ENCODE measurements around the gene DLD. TPM values are rescaled to one million over a fixed set of nuclear protein-coding genes. Genes with fewer than 3 reads are reported as not detected.
"Not testable (repeated sequence)": the region's sequence is repeated elsewhere in the genome, so short reads cannot be mapped to it uniquely, and the experiment has no call there.

DLD gene
- total RNA-seq, 1 donor from 2014 or later: 186 TPM

- H3K4me3 Mint-ChIP-seq: no peak overlapping the region
- H3K4me2 ChIP-seq: no peak overlapping the region
- no peaks in the 10 kb centered on the region for H4K20me1 ChIP-seq (ENCODE audit: low read depth)
- TF ChIP-seq CTCF (IDR thresholded peaks at IDR 0.05) (no peak), EZH2 (IDR thresholded peaks at IDR 0.05) (no peak), EZH2phosphoT487 (IDR thresholded peaks at IDR 0.05) (no peak)
- H3K9ac ChIP-seq: no peak overlapping the region
- no peak for DNase-seq (ENCODE audit: low spot score)
- H3K9me3 Mint-ChIP-seq: no peaks in the 10 kb centered on the region
- peaks cover 43% of the 10 kb centered on the region for H3K4me1 Mint-ChIP-seq
- H3K9me3 ChIP-seq (ENCODE audit: low read depth): no peaks in the 10 kb centered on the region
- peaks cover 6% of the 10 kb centered on the region for H3K36me3 ChIP-seq
- H3K79me2 ChIP-seq (ENCODE audit: low read depth): no peaks in the 10 kb centered on the region
- peaks cover 12% of the 10 kb centered on the region for H3K36me3 Mint-ChIP-seq
- H3K4me1 ChIP-seq: peaks cover 27% of the 10 kb centered on the region
- H3K27ac ChIP-seq: peak overlapping the region; percentile 34
- H3F3A ChIP-seq (ENCODE audit: low read depth): peaks cover 3% of the 10 kb centered on the region
- H3K27me3 ChIP-seq: no peaks in the 10 kb centered on the region
- no peak overlapping the region for H2AFZ ChIP-seq (replicated peaks)
- no peaks in the 10 kb centered on the region for H3K27me3 Mint-ChIP-seq (ENCODE audit: insufficient read depth, low read depth)
- H3K27ac Mint-ChIP-seq: peak overlapping the region; percentile 59
- no peak overlapping the region for H3K4me3 ChIP-seq
These were observed 62.4 kb downstream of the DLD start for GRCh38 chr7:107953265-107953923.

GRCh38 chr7:107953924-107954303 is 62.9 kb downstream of the DLD start:
- DNase-seq (ENCODE audit: low spot score): no peak
- H3K27ac ChIP-seq: peak overlapping the region; percentile 34
- peaks cover 39% of the 10 kb centered on the region for H3K4me1 Mint-ChIP-seq
- no peak overlapping the region for H3K4me3 Mint-ChIP-seq
- H3K4me1 ChIP-seq: peaks cover 23% of the 10 kb centered on the region
- no peaks in the 10 kb centered on the region for H4K20me1 ChIP-seq (ENCODE audit: low read depth)
- H3K9me3 ChIP-seq (ENCODE audit: low read depth): no peaks in the 10 kb centered on the region
- no peaks in the 10 kb centered on the region for H3K9me3 Mint-ChIP-seq
- peaks cover 6% of the 10 kb centered on the region for H3K36me3 ChIP-seq
- peaks cover 3% of the 10 kb centered on the region for H3F3A ChIP-seq (ENCODE audit: low read depth)
- H2AFZ ChIP-seq (replicated peaks): no peak overlapping the region
- no peaks in the 10 kb centered on the region for H3K79me2 ChIP-seq (ENCODE audit: low read depth)
- H3K27me3 ChIP-seq: no peaks in the 10 kb centered on the region
- H3K4me2 ChIP-seq: no peak overlapping the region
- peaks cover 10% of the 10 kb centered on the region for H3K36me3 Mint-ChIP-seq
- H3K27ac Mint-ChIP-seq: peak overlapping the region; percentile 2
- no peak for TF ChIP-seq EZH2 (IDR thresholded peaks at IDR 0.05)
- TF ChIP-seq EZH2phosphoT487 (IDR thresholded peaks at IDR 0.05): no peak
- TF ChIP-seq CTCF (IDR thresholded peaks at IDR 0.05): no peak
- H3K27me3 Mint-ChIP-seq (ENCODE audit: insufficient read depth, low read depth): no peaks in the 10 kb centered on the region
- H3K9ac ChIP-seq: no peak overlapping the region
- H3K4me3 ChIP-seq: no peak overlapping the region

- peaks cover 11% of the 10 kb centered on the region for H3K36me3 Mint-ChIP-seq
- Histone ChIP-seq H3K4me3 (no peak overlapping the region), H3K27me3 (no peaks in the 10 kb centered on the region), H4K20me1 (ENCODE audit: low read depth) (no peaks in the 10 kb centered on the region), H3K9ac (no peak overlapping the region), H3K4me1 (peaks cover 16% of the 10 kb centered on the region), H2AFZ (replicated peaks) (no peak overlapping the region), H3K36me3 (peaks cover 4% of the 10 kb centered on the region), H3K4me2 (no peak overlapping the region), H3K27ac (no peak overlapping the region), H3K79me2 (ENCODE audit: low read depth) (no peaks in the 10 kb centered on the region), H3K9me3 (ENCODE audit: low read depth) (no peaks in the 10 kb centered on the region), H3F3A (ENCODE audit: low read depth) (peaks cover 3% of the 10 kb centered on the region)
- no peak overlapping the region for H3K4me3 Mint-ChIP-seq
- no peaks in the 10 kb centered on the region for H3K9me3 Mint-ChIP-seq
- H3K27ac Mint-ChIP-seq: peak overlapping the region; percentile 87
- no peaks in the 10 kb centered on the region for H3K27me3 Mint-ChIP-seq (ENCODE audit: insufficient read depth, low read depth)
- TF ChIP-seq CTCF (IDR thresholded peaks at IDR 0.05) (no peak), EZH2 (IDR thresholded peaks at IDR 0.05) (no peak), EZH2phosphoT487 (IDR thresholded peaks at IDR 0.05) (no peak)
- H3K4me1 Mint-ChIP-seq: peaks cover 28% of the 10 kb centered on the region
- no peak for DNase-seq (ENCODE audit: low spot score)
These were observed 64.4 kb downstream of the DLD start for GRCh38 chr7:107955394-107955793.

- not testable (repeated sequence) for H3K27me3 Mint-ChIP-seq (ENCODE audit: insufficient read depth, low read depth); H3K27me3 ChIP-seq; DNase-seq (ENCODE audit: low spot score); H3K9me3 Mint-ChIP-seq; H3K4me2 ChIP-seq; H3K79me2 ChIP-seq (ENCODE audit: low read depth); H3K36me3 Mint-ChIP-seq; H3K4me3 Mint-ChIP-seq; H3F3A ChIP-seq (ENCODE audit: low read depth); H3K27ac Mint-ChIP-seq; H3K36me3 ChIP-seq; H2AFZ ChIP-seq (replicated peaks); H3K4me1 ChIP-seq; H4K20me1 ChIP-seq (ENCODE audit: low read depth); H3K4me3 ChIP-seq; H3K27ac ChIP-seq; H3K9ac ChIP-seq; H3K9me3 ChIP-seq (ENCODE audit: low read depth)
- H3K4me1 Mint-ChIP-seq: peaks cover 18% of the 10 kb centered on the region
These were observed 66.0 kb downstream of the DLD start for GRCh38 chr7:107956950-107957349.
